ENCODE results near the gene CRYGA.

Gene CRYGA

GRCh38 chr2:208150094-208150493, 13.3 kb downstream of the CRYGA start:
- CTCF ChIA-PET = interaction anchor here (0.7 kb wide), 1 partner anchor 249 kb away, joined by 3 read pairs; no protein-coding TSS in a partner anchor
- POLR2A ChIA-PET (ENCODE audit: low non-redundant PET) = no interaction called here

GRCh38 chr2:208148803-208149202, 14.6 kb downstream of the CRYGA start:
- DNase-seq (ENCODE audit: low spot score) = no peak
- no peak for TF ChIP-seq CTCF (conservative IDR thresholded peaks at IDR 0.05; ENCODE audit: low read depth)
- ChIA-PET CTCF (interaction anchor here (0.6 kb wide), 1 partner anchor 177 kb away, joined by 3 read pairs; no protein-coding TSS in a partner anchor), POLR2A (ENCODE audit: low non-redundant PET) (no interaction called here)
- H3K27ac ChIP-seq = no peak overlapping the region

More at GRCh38 chr2:208150094-208150493, 13.3 kb downstream of the CRYGA start:
- no peak overlapping the region for H3K27ac ChIP-seq
- no peak for TF ChIP-seq CTCF (conservative IDR thresholded peaks at IDR 0.05; ENCODE audit: low read depth)
- DNase-seq (ENCODE audit: low spot score) = no peak

- no peak for DNase-seq (ENCODE audit: low spot score)
- ChIA-PET POLR2A (ENCODE audit: low non-redundant PET) (no interaction called here), CTCF (interaction anchor here (0.7 to 0.9 kb wide), 2 partner anchors 106 to 107 kb away, joined by 4 read pairs; no protein-coding TSS in a partner anchor)
- no peak for TF ChIP-seq CTCF (conservative IDR thresholded peaks at IDR 0.05; ENCODE audit: low read depth)
- no peak overlapping the region for H3K27ac ChIP-seq
Observed at GRCh38 chr2:208147759-208148158, 15.6 kb downstream of the CRYGA start.

GRCh38 chr2:208147008-208147407, 16.4 kb downstream of the CRYGA start:
- no peak overlapping the region for H3K27ac ChIP-seq
- POLR2A ChIA-PET (ENCODE audit: low non-redundant PET) = no interaction called here
- no peak for DNase-seq (ENCODE audit: low spot score)
- CTCF ChIA-PET = no interaction called here
- TF ChIP-seq CTCF (conservative IDR thresholded peaks at IDR 0.05; ENCODE audit: low read depth) = no peak

- DNase-seq (ENCODE audit: low spot score) = no peak
- ChIA-PET POLR2A (ENCODE audit: low non-redundant PET) (no interaction called here), CTCF (no interaction called here)
- H3K27ac ChIP-seq = no peak within 1 kb of the TSS
- no peak for TF ChIP-seq CTCF (conservative IDR thresholded peaks at IDR 0.05; ENCODE audit: low read depth)
Observed at GRCh38 chr2:208146006-208146405, 17.4 kb downstream of the CRYGA start, which contains the start of gene CRYGB. Gene CRYGB, minus strand, starts transcription at chr2:208146158. Its CDS starts 38 bp downstream, at chr2:208146120.

- no peak for DNase-seq (ENCODE audit: low spot score)
- no peak for TF ChIP-seq CTCF (conservative IDR thresholded peaks at IDR 0.05; ENCODE audit: low read depth)
- no peak overlapping the region for H3K27ac ChIP-seq
- ChIA-PET POLR2A (ENCODE audit: low non-redundant PET) (no interaction called here), CTCF (interaction anchor here (0.6 kb wide), 3 partner anchors 13 to 1685 kb away, joined by 3 to 4 read pairs (median 3); no protein-coding TSS in a partner anchor)
Observed at GRCh38 chr2:208142925-208143799, 20.2 kb downstream of the CRYGA start.
